Activated naive CD4-positive, alpha-beta T cell treated with anti-CD3 and anti-CD28 coated beads for 36 hours (primary cell): ENCODE data around the gene CDC6. TPM values are rescaled to one million over a fixed set of nuclear protein-coding genes. Genes with fewer than 3 reads are reported as not detected.

Source experiments
- CTCF ChIA-PET: fragments of 350-600 bp; sonication (Branson Sonifier 250); formaldehyde crosslinking; loops from one replicate; lab custom pipeline; 2021; ENCODE audit warnings: antibody characterized with exemption; lab: Charles Lee
- DNase-seq: peaks from one replicate; pipeline ENCODE4 v3.0.0-alpha.2; 2020
- H3K27ac Mint-ChIP-seq: one replicate; pipeline ENCODE4 v1.8.0; 2021; ENCODE audit warnings: mild to moderate bottlenecking, mixed read lengths
- H3K27me3 Mint-ChIP-seq: one replicate; pipeline ENCODE4 v1.8.0; 2021; ENCODE audit warnings: low read depth, mixed read lengths
- H3K36me3 Mint-ChIP-seq: one replicate; pipeline ENCODE4 v1.8.0; 2021; ENCODE audit warnings: low read depth, mixed read lengths
- H3K4me1 Mint-ChIP-seq: one replicate; pipeline ENCODE4 v1.8.0; 2021; ENCODE audit warnings: low read depth, mixed read lengths
- H3K4me3 Mint-ChIP-seq: one replicate; pipeline ENCODE4 v1.8.0; 2021; ENCODE audit warnings: mild to moderate bottlenecking, moderate library complexity, mixed read lengths
- H3K9me3 Mint-ChIP-seq: one replicate; pipeline ENCODE4 v1.8.0; 2021; ENCODE audit warnings: mixed read lengths
- intact Hi-C: fragments of 100-400 bp; cut with micrococcal nuclease; formaldehyde crosslinking; loops from one replicate; pipeline ENCODE4 v1.15.1; 2023
- total RNA-seq, 2 experiments: library from RNA; stranded (reverse); gene quantifications; one replicate each; pipeline ENCODE4 v1.2.3, GENCODE V29; 2021

CDC6 gene
- total RNA-seq, 2 experiments from 2014 or later: 86.5 to 90.4 TPM

DNA sequence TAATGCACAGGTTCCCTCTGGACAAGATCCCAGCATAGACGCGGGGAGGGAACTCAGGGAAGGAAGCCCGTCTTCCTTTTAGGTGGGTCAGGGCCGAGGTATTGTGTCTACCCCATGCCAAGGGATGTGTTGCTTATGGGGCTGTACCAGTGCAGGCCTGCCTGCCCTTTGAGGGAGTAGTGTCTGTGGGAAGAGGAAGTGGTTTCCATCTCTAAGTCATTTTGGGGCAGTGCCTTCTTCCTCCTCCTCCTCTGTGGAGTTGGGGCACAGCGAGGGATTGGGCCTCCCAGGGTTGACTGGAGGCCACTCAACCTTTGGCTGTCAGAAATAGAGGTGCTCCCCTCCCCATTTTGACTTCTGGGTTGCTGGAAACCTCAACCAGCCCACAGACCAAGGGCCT, 50.4 kb downstream of the CDC6 start:
- Mint-ChIP-seq H3K4me1 (peaks cover 60% of the 10 kb centered on the region), H3K9me3 (no peaks in the 10 kb centered on the region), H3K27ac (peak overlapping the region; percentile 73), H3K27me3 (no peaks in the 10 kb centered on the region), H3K36me3 (peaks cover 4% of the 10 kb centered on the region), H3K4me3 (no peak overlapping the region)
- intact Hi-C loops: no loop called here
- no peak for DNase-seq
- CTCF ChIA-PET: no interaction called here

- CTCF ChIA-PET: interaction anchor here (0.5 to 2.7 kb wide), 5 partner anchors 13 to 137 kb away, joined by 3 to 11 read pairs (median 4); no protein-coding TSS in a partner anchor
- Mint-ChIP-seq H3K4me3 (no peak overlapping the region), H3K27me3 (no peaks in the 10 kb centered on the region), H3K4me1 (peaks cover 63% of the 10 kb centered on the region), H3K9me3 (no peaks in the 10 kb centered on the region), H3K27ac (no peak overlapping the region), H3K36me3 (peaks cover 5% of the 10 kb centered on the region)
- intact Hi-C loops: no loop called here
- DNase-seq: no peak
Measured at GRCh38 chr17:40338941-40339649, 51.4 kb downstream of the CDC6 start.

DNA sequence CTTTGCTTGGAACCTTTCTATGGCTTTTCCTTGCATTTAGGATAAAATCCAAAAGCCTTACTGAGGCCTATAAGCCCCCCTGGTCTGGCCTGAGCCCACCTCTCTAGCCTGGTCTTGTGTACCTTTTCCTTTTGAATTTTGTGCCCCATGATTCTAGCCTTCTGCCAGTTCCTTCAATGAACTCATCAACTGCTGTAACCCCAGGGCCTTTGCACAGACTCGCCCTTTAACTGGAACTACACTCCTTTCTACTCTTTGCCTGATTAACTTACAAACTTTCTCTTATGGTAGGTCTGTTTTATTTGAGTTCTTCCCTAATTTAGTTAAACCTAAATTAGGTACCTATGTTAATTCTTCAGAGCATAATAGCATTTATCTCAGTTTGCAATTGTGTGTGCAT, 52.6 kb downstream of the CDC6 start:
- intact Hi-C loops: no loop called here
- H3K4me3 Mint-ChIP-seq: no peak overlapping the region
- no peak for DNase-seq
- H3K9me3 Mint-ChIP-seq: no peaks in the 10 kb centered on the region
- CTCF ChIA-PET: interaction anchor here (0.7 to 2.7 kb wide), 4 partner anchors 14 to 37 kb away, joined by 3 to 11 read pairs (median 6); no protein-coding TSS in a partner anchor
- peaks cover 63% of the 10 kb centered on the region for H3K4me1 Mint-ChIP-seq
- no peaks in the 10 kb centered on the region for H3K27me3 Mint-ChIP-seq
- H3K36me3 Mint-ChIP-seq: peaks cover 5% of the 10 kb centered on the region
- peak overlapping the region; percentile 28 for H3K27ac Mint-ChIP-seq

GRCh38 chr17:40340880-40341807, 53.5 kb downstream of the CDC6 start:
- Mint-ChIP-seq H3K4me3 (peak overlapping the region; percentile 38), H3K27me3 (no peaks in the 10 kb centered on the region), H3K9me3 (no peaks in the 10 kb centered on the region), H3K36me3 (peaks cover 5% of the 10 kb centered on the region), H3K27ac (peak overlapping the region; percentile 61), H3K4me1 (peaks cover 71% of the 10 kb centered on the region)
- CTCF ChIA-PET: interaction anchor here (0.7 to 2.7 kb wide), 6 partner anchors 10 to 139 kb away, joined by 3 to 11 read pairs (median 4); no protein-coding TSS in a partner anchor
- DNase-seq: peak; percentile 91
- intact Hi-C loops: loop anchor here (1.0 kb wide), 2 partner anchors 19 to 38 kb away; no protein-coding TSS in a partner anchor

- Mint-ChIP-seq H3K27ac (no peak overlapping the region), H3K27me3 (no peaks in the 10 kb centered on the region), H3K36me3 (peaks cover 5% of the 10 kb centered on the region), H3K4me3 (peak overlapping the region; percentile 62), H3K9me3 (no peaks in the 10 kb centered on the region), H3K4me1 (peaks cover 76% of the 10 kb centered on the region)
- intact Hi-C loops: loop anchor here (1.0 kb wide), 2 partner anchors 20 to 39 kb away; no protein-coding TSS in a partner anchor
- no peak for DNase-seq
- CTCF ChIA-PET: interaction anchor here (1.2 to 2.7 kb wide), 2 partner anchors 16 to 24 kb away, joined by 6 to 11 read pairs; no protein-coding TSS in a partner anchor
Measured at GRCh38 chr17:40341808-40342503, 54.3 kb downstream of the CDC6 start.

- intact Hi-C loops: no loop called here
- no peaks in the 10 kb centered on the region for H3K9me3 Mint-ChIP-seq
- peak overlapping the region; percentile 62 for H3K4me3 Mint-ChIP-seq
- H3K36me3 Mint-ChIP-seq: peaks cover 5% of the 10 kb centered on the region
- H3K4me1 Mint-ChIP-seq: peaks cover 72% of the 10 kb centered on the region
- H3K27ac Mint-ChIP-seq: no peak overlapping the region
- CTCF ChIA-PET: interaction anchor here (3.9 kb wide), 1 partner anchor 12 kb away, joined by 15 read pairs; no protein-coding TSS in a partner anchor
- no peak for DNase-seq
- no peaks in the 10 kb centered on the region for H3K27me3 Mint-ChIP-seq
Measured at GRCh38 chr17:40342504-40343218, 55.0 kb downstream of the CDC6 start.

DNA sequence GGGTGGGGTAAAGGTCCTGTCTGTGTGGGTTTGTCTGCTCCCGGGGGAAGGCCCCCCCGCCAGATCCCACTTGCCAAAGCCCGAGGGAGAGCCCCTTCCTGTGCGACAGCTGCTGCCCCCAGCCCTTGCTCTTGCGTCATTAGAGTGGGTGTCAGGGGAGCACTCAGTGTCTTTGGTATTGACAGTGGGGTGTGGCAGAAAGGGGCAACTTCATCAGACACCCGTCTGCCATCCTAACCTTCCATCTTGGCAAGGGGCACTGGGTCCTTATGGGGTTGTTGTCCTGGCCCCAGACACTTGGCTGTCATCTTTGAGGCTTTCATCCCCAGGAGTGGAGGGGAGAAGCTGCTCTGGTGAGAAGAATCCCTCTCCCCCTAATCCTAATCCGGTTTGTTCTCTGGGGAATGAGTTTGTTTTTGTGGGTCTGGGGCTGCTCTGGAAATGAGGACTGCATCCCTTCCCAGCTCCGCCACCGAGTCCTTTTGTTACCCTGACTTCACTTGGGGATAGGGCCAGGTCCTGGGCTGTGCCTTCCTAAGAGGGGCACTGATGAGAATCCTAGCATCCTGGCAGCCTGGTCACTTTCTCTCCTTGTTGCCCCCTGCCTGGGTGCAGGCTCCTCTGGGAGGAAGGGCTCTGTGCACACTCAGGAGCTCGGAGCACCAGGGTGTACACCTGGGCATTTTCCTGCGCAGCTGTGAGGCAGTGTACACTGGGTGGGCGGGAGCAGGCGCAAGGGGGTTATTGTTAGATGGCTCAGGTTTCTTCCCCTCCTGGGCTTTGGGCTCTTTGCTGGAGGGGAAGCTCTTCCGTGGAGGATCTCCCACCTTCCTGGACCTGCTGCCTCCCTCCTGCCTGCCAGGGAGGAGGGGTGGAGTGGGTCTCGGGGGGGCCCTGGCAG, 55.8 kb downstream of the CDC6 start:
- no peak for DNase-seq
- H3K4me1 Mint-ChIP-seq: peaks cover 65% of the 10 kb centered on the region
- H3K36me3 Mint-ChIP-seq: peaks cover 5% of the 10 kb centered on the region
- H3K27me3 Mint-ChIP-seq: no peaks in the 10 kb centered on the region
- peak overlapping the region; percentile 62 for H3K4me3 Mint-ChIP-seq
- CTCF ChIA-PET: interaction anchor here (0.6 to 3.9 kb wide), 3 partner anchors 11 to 127 kb away, joined by 4 to 15 read pairs (median 4); no protein-coding TSS in a partner anchor
- intact Hi-C loops: no loop called here
- H3K9me3 Mint-ChIP-seq: no peaks in the 10 kb centered on the region
- no peak overlapping the region for H3K27ac Mint-ChIP-seq

- Mint-ChIP-seq H3K4me3 (peak overlapping the region; percentile 22), H3K4me1 (peaks cover 59% of the 10 kb centered on the region), H3K27ac (peak overlapping the region; percentile 20), H3K9me3 (no peaks in the 10 kb centered on the region), H3K27me3 (no peaks in the 10 kb centered on the region), H3K36me3 (peaks cover 5% of the 10 kb centered on the region)
- CTCF ChIA-PET: interaction anchor here (0.6 to 3.9 kb wide), 4 partner anchors 10 to 143 kb away, joined by 3 to 15 read pairs (median 4); no protein-coding TSS in a partner anchor
- intact Hi-C loops: no loop called here
- no peak for DNase-seq
Measured at GRCh38 chr17:40344421-40345160, 56.9 kb downstream of the CDC6 start.

DNA sequence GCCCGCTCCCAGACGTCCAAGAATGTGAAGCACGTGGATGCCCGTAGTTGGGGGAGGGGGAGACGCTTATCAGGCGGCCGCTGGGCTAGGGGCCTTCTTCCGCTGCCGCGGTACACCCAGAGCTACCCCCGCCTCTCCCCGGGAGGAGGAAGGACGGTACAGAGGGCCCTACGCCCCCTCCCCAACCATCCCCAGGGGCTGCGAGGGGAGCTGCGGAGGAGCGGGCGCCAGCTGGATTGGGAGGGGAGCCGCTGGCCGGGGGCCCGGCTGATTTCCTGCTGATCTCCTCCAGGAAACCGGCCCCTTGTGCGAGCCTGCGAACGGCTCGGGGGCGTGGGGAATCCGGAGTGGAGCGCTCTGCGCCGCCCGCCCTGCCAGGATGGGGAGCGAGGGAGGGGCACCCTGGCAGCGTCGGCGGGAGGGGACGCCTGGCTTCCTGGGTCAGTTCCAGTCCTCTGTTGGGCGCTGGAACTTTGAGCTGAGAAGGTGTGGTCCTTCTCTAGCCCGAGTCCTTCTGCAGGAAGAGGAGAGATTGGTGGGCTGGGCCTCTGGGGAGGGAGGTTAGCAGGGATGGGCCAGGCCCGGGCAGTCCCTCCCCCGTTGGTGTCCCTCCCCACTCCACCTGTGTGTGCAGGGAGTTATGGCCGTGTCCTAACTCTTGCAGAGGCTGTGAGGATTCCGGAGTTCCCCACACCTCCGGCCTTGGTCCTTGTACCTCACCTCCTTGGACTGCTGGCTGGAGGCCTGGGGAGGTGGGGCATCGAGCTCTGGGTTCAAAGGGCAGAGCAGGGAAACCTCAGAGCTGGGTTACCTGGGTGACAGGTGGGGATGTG, 57.7 kb downstream of the CDC6 start:
- Mint-ChIP-seq H3K27ac (no peak overlapping the region), H3K27me3 (no peaks in the 10 kb centered on the region), H3K4me1 (peaks cover 53% of the 10 kb centered on the region), H3K36me3 (peaks cover 7% of the 10 kb centered on the region), H3K4me3 (peak overlapping the region; percentile 22), H3K9me3 (no peaks in the 10 kb centered on the region)
- CTCF ChIA-PET: interaction anchor here (0.6 to 3.9 kb wide), 8 partner anchors 9 to 143 kb away, joined by 3 to 15 read pairs (median 4); no protein-coding TSS in a partner anchor
- DNase-seq: no peak
- intact Hi-C loops: no loop called here
